Measurements from ENCODE around the gene TMEM100. TPM values are rescaled to one million over a fixed set of nuclear protein-coding genes. Genes with fewer than 3 reads are reported as not detected.

TMEM100 gene
- total RNA-seq, 1 experiment from 2014 or later: 0.06 TPM

GRCh38 chr17:55743103-55743679 lies 20.5 kb upstream of the TMEM100 start:
- DNase-seq (ENCODE audit: low read depth): peak; percentile 61

GRCh38 chr17:55742272-55743102 lies 19.8 kb upstream of the TMEM100 start:
- no peak for DNase-seq (ENCODE audit: low read depth)

GRCh38 chr17:55741356-55741700 lies 18.7 kb upstream of the TMEM100 start:
- DNase-seq (ENCODE audit: low read depth): no peak

GRCh38 chr17:55740511-55741355 lies 18.1 kb upstream of the TMEM100 start:
- peak; percentile 9 for DNase-seq (ENCODE audit: low read depth)

GRCh38 chr17:55737976-55738501 lies 15.4 kb upstream of the TMEM100 start:
- no peak for DNase-seq (ENCODE audit: low read depth)

GRCh38 chr17:55735731-55736405 lies 13.2 kb upstream of the TMEM100 start:
- peak; percentile 27 for DNase-seq (ENCODE audit: low read depth)

GRCh38 chr17:55734128-55734781 lies 11.6 kb upstream of the TMEM100 start:
- no peak for DNase-seq (ENCODE audit: low read depth)

GRCh38 chr17:55731586-55732250 lies 9.1 kb upstream of the TMEM100 start:
- DNase-seq (ENCODE audit: low read depth): no peak

GRCh38 chr17:55730808-55731207 lies 8.1 kb upstream of the TMEM100 start:
- DNase-seq (ENCODE audit: low read depth): no peak

GRCh38 chr17:55730380-55730779 lies 7.7 kb upstream of the TMEM100 start:
- DNase-seq (ENCODE audit: low read depth): no peak

- DNase-seq (ENCODE audit: low read depth): no peak
These were observed 6.8 kb upstream of the TMEM100 start for GRCh38 chr17:55729484-55729883.

- DNase-seq (ENCODE audit: low read depth): no peak
These were observed 6.2 kb upstream of the TMEM100 start for GRCh38 chr17:55728833-55729232.

GRCh38 chr17:55728361-55728760 lies 5.7 kb upstream of the TMEM100 start:
- no peak for DNase-seq (ENCODE audit: low read depth)

- DNase-seq (ENCODE audit: low read depth): no peak
These were observed 5.3 kb upstream of the TMEM100 start for GRCh38 chr17:55727920-55728319.

GRCh38 chr17:55727275-55727674 lies 4.6 kb upstream of the TMEM100 start:
- no peak for DNase-seq (ENCODE audit: low read depth)

GRCh38 chr17:55726440-55726839 lies 3.8 kb upstream of the TMEM100 start:
- peak; percentile 65 for DNase-seq (ENCODE audit: low read depth)

GRCh38 chr17:55723488-55723848 lies 804 bp upstream of the TMEM100 start:
- no peak for DNase-seq (ENCODE audit: low read depth)

- DNase-seq (ENCODE audit: low read depth): no peak
These were observed 488 bp downstream of the TMEM100 start for GRCh38 chr17:55722016-55722736.

GRCh38 chr17:55720919-55721836 lies 1.5 kb downstream of the TMEM100 start:
- no peak for DNase-seq (ENCODE audit: low read depth)

Data from Daoy (cell line).